Lower leg skin (tissue), 4 donors: ENCODE data around the gene NUP98. TPM values are rescaled to one million over a fixed set of nuclear protein-coding genes. Genes with fewer than 3 reads are reported as not detected.

Experiments
- DNase-seq, 2 donors: peaks; one replicate each; pipeline ENCODE4 v3.0.0-alpha.2; 2019; ENCODE audit warnings: low spot score in 2 of 2
- H3K4me3 ChIP-seq: fragments of 200-600 bp; sonication (generic); 2 replicates; pipeline ENCODE4 v1.5.1; 2017; ENCODE audit warnings: mild to moderate bottlenecking, low read depth; ENCODE audit not compliant: poor library complexity, severe bottlenecking
- CTCF ChIP-seq, 3 donors: fragments of 450-650 bp; IDR thresholded peaks; one replicate each; pipeline ENCODE4 v1.5.1; 2016; ENCODE audit warnings: antibody characterized with exemption in 3 of 3, mild to moderate bottlenecking in 3 of 3, moderate library complexity in 2 of 3
- POLR2A ChIP-seq, 2 donors: fragments of 450-650 bp; IDR thresholded peaks; one replicate each; pipeline ENCODE4 v1.6.1; 2016 to 2017; ENCODE audit warnings: antibody characterized with exemption in 2 of 2, mild to moderate bottlenecking in 1 of 2, moderate library complexity in 1 of 2
- WGBS, 2 donors: methylation state at CpG; one replicate each; pipeline ENCODE4 v1.1.5; 2018; 5-methylcytosine and 5-hydroxymethylcytosine counted together
- intact Hi-C: fragments of 100-400 bp; cut with DNase I; formaldehyde crosslinking; loops from one replicate; pipeline ENCODE4 v1.15.0; 2023; ENCODE audit warnings: low total_unique reads
- total RNA-seq, 4 donors: library from RNA; depleted of rRNA; stranded (reverse); fragments of >200 nt; gene quantifications; one replicate each; pipeline ENCODE4 v1.1.0, GENCODE V29; 2016

Gene NUP98
- total RNA-seq, 4 donors from 2014 or later = 65.4 to 220 (median 97.9) TPM

GRCh38 chr11:3712274-3712673, 85.1 kb downstream of the NUP98 start:
- TF ChIP-seq CTCF (IDR thresholded peaks at IDR 0.05) = no peak
- TF ChIP-seq POLR2A (IDR thresholded peaks at IDR 0.05) = no peak
- H3K4me3 ChIP-seq = no peak overlapping the region
- intact Hi-C loops = no loop called here
- DNase-seq = no peak
- 51 to 54% methylated on average over 6 of the region's 6 CpGs for WGBS, 2 donors

- no peak for DNase-seq
- no peak overlapping the region for H3K4me3 ChIP-seq
- intact Hi-C loops = no loop called here
- 84 to 89% methylated on average over 4 of the region's 4 CpGs for WGBS, 2 donors
- TF ChIP-seq CTCF (IDR thresholded peaks at IDR 0.05) (no peak), POLR2A (IDR thresholded peaks at IDR 0.05) (no peak)
These were observed 86.7 kb downstream of the NUP98 start for GRCh38 chr11:3710485-3711259.

- intact Hi-C loops = no loop called here
- 50 to 56% methylated on average over 1 of the region's 1 CpG for WGBS, 2 donors
- TF ChIP-seq CTCF (IDR thresholded peaks at IDR 0.05) (no peak), POLR2A (IDR thresholded peaks at IDR 0.05) (no peak)
- DNase-seq = no peak
- H3K4me3 ChIP-seq = no peak overlapping the region
These were observed 87.4 kb downstream of the NUP98 start for GRCh38 chr11:3709977-3710376.

GRCh38 chr11:3707176-3707575, 90.2 kb downstream of the NUP98 start:
- no peak for DNase-seq
- no peak overlapping the region for H3K4me3 ChIP-seq
- TF ChIP-seq POLR2A (IDR thresholded peaks at IDR 0.05) (no peak), CTCF (IDR thresholded peaks at IDR 0.05) (no peak)
- WGBS, 2 donors = 96 to 97% methylated on average over 2 of the region's 2 CpGs
- intact Hi-C loops = no loop called here

GRCh38 chr11:3703383-3703782, 94.0 kb downstream of the NUP98 start:
- intact Hi-C loops = no loop called here
- no peak for DNase-seq
- H3K4me3 ChIP-seq = no peak overlapping the region
- 92 to 93% methylated on average over 3 of the region's 3 CpGs for WGBS, 2 donors
- no peak for TF ChIP-seq CTCF (IDR thresholded peaks at IDR 0.05)
- TF ChIP-seq POLR2A (IDR thresholded peaks at IDR 0.05) = no peak

- TF ChIP-seq CTCF (IDR thresholded peaks at IDR 0.05) (no peak), POLR2A (IDR thresholded peaks at IDR 0.05) (no peak)
- no peak overlapping the region for H3K4me3 ChIP-seq
- no peak for DNase-seq
- intact Hi-C loops = no loop called here
- WGBS, 2 donors = 92 to 94% methylated on average over 2 of the region's 2 CpGs
These were observed 96.4 kb downstream of the NUP98 start for GRCh38 chr11:3700910-3701309.
